GM13977 (cell line): ENCODE measurements around the gene ATAT1.

Experiments used
- DNase-seq: peaks from one replicate; pipeline ENCODE4 v3.0.0; 2012; ENCODE audit warnings: low spot score
- CTCF ChIP-seq: IDR thresholded peaks from 2 replicates; pipeline ENCODE4 v1.5.1; 2012; ENCODE audit warnings: mild to moderate bottlenecking, control low read depth; ENCODE audit not compliant: insufficient read depth; ENCODE audit errors: extremely low read depth, missing control alignments
- in situ Hi-C: fragments of 300-500 bp; cut with MboI; formaldehyde crosslinking; loops from one replicate; pipeline ENCODE4 v1.12.0; 2022; ENCODE audit warnings: low sequenced_read_pairs, low pct_unique_long_range_greater_than_20kb, mixed read lengths, inconsistent platforms; ENCODE audit not compliant: unreplicated experiment

The ATAT1 gene

DNA sequence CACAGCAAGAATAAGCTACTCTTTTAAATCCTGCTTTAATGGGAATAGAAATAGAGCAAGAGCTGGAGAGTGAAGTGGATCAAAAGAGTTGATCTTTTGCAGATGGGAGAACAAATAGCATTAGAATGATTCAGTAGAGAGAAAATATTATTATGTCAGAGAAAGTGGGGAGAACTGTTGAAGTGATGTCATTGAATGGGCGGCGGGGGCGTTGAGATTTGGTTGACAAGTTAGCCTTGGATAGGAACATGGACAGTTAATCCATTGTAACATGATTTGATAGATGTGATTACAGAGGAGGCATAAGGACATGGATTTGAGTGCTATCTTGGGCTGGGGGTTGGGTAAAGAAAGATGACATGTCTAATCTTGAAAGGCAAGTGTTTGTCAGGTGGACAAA, 9.2 kb downstream of the ATAT1 start:
- DNase-seq, result no peak
- in situ Hi-C loops, result no loop called here
- no peak for TF ChIP-seq CTCF

- DNase-seq, result no peak
- no peak for TF ChIP-seq CTCF
- in situ Hi-C loops, result no loop called here
Observed at GRCh38 chr6:30640481-30640880, 13.8 kb downstream of the ATAT1 start.

DNA sequence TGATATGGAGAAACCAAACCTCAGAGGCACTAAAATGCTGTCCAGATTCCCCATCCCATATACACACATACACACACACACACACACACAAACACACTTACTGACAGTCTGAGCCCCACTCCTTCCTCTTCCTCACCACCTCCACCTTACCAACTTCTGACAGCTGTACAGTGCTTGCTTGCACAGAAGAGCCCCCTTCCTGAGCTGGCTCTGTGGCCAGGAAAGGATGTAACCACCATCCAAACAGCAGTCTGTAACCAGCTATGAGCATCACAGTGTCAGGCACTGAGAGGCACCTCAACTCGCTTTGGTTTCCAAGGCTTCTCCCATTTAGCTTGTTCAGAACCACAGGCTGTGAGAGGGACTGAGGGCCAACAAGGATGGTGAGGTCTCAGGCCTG, 14.4 kb downstream of the ATAT1 start:
- in situ Hi-C loops, result no loop called here
- no peak for TF ChIP-seq CTCF
- DNase-seq, result no peak

DNA sequence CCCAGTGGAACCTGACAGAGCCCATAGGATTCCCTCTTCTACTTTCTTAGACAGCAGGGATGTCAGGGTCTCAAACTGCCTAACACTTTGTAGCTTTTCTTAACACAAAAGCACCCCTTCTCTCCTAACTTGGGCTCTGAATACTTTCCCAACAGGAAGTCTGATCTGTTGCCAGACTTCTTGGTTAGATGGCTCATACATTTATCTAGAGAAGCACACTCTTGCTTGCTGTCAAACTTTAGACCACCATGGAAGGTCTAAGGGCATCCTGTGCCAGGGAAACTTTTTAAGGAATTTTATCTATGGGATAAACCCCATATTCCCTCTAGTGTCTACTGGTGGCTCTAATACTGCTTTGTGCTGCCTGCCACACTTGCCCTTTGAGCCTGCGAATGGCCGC, 17.0 kb downstream of the ATAT1 start:
- in situ Hi-C loops, result no loop called here
- no peak for DNase-seq
- no peak for TF ChIP-seq CTCF

DNA sequence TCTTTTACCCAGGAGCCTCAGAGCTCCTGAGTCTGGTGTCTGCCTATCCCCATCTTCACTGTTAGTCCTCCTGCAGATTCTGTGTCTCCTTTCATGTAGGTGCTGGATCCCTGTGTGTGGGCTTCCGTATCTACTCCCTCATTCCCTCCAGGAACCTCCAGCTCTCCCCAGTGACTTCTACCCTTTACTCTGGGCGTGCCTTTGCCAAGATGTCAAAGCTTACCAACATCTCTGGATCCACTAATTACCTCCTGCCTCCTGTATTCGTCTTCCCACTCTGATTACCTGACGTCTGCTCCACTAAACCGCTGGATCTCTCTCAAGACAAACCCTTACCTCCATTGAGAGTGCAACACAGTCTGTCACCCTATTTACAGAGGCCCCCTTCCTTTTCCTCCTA, 18.1 kb downstream of the ATAT1 start:
- no peak for TF ChIP-seq CTCF
- DNase-seq, result no peak
- in situ Hi-C loops, result no loop called here

DNA sequence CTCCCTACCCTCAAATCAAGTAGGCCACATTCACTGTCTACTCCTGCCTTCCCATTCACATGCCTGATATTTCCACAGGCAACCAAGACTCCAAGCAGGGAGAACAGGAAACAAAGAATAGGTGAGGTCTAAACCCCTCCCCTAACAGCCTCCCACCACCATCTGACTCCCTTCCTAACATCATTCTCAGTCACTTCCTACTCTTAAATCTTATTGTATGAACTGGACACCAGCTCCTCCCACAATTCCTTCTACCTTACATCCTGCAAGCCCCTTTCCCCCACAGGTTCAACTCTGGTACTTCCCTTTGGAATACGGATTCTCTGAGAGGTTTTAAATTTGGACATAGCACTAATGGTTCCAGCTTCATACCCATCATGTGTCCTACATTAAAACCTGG, 19.3 kb downstream of the ATAT1 start:
- no peak for DNase-seq
- no peak for TF ChIP-seq CTCF
- in situ Hi-C loops, result no loop called here
